HG02885 (cell line): Measurements from ENCODE around the gene RFNG.

Experiments used
- ATAC-seq: cut with Tn5 transposase; IDR thresholded peaks from one replicate; pipeline ENCODE4 v1.9.1; 2021; ENCODE audit warnings: mild to moderate bottlenecking; ENCODE audit not compliant: unreplicated experiment, poor library complexity

The RFNG gene

GRCh38 chr17:82051776-82052637 lies at the start of gene RFNG, which contains the start of gene GPS1:
Gene RFNG, minus strand, starts transcription at chr17:82051811. Its CDS starts 45 bp downstream, at chr17:82051766.
Gene GPS1, plus strand, starts transcription at chr17:82051898. Its CDS starts 34 bp downstream, at chr17:82051932.
- ATAC-seq = peak; percentile 73

GRCh38 chr17:82101301-82101715 lies 49.7 kb upstream of the RFNG start:
- no peak for ATAC-seq

- ATAC-seq = no peak
Measured at GRCh38 chr17:82100502-82101298, 49.1 kb upstream of the RFNG start.

- peak; percentile 9 for ATAC-seq
Measured at GRCh38 chr17:82098939-82099763, 47.5 kb upstream of the RFNG start.

GRCh38 chr17:82098169-82098938 lies 46.7 kb upstream of the RFNG start, which contains the start of gene FASN:
Gene FASN, minus strand, starts transcription at chr17:82098236. Its CDS starts 1,791 bp downstream, at chr17:82096445.
- peak; percentile 75 for ATAC-seq

GRCh38 chr17:82097919-82098168 lies 46.2 kb upstream of the RFNG start:
- no peak for ATAC-seq

- ATAC-seq = peak; percentile 3
Measured at GRCh38 chr17:82097184-82097918, 45.7 kb upstream of the RFNG start.

- no peak for ATAC-seq
Measured at GRCh38 chr17:82096709-82097183, 45.1 kb upstream of the RFNG start.

GRCh38 chr17:82095777-82096708 lies 44.4 kb upstream of the RFNG start:
- no peak for ATAC-seq

- no peak for ATAC-seq
Measured at GRCh38 chr17:82094931-82095776, 43.5 kb upstream of the RFNG start.

GRCh38 chr17:82092995-82093751 lies 41.6 kb upstream of the RFNG start:
- ATAC-seq = no peak

GRCh38 chr17:82092628-82092994 lies 41.0 kb upstream of the RFNG start:
- no peak for ATAC-seq

- no peak for ATAC-seq
Measured at GRCh38 chr17:82092094-82092586, 40.5 kb upstream of the RFNG start.

GRCh38 chr17:82091264-82092066 lies 39.9 kb upstream of the RFNG start:
- no peak for ATAC-seq

- ATAC-seq = no peak
Measured at GRCh38 chr17:82090549-82091263, 39.1 kb upstream of the RFNG start.
